Endothelial cell of umbilical vein (primary cell): Measurements from ENCODE around the gene SPRING1. TPM values are rescaled to one million over a fixed set of nuclear protein-coding genes. Genes with fewer than 3 reads are reported as not detected.

Experiments
- BruUV-seq: library from RNA; stranded (reverse); fragments of 400-500 nt; replicated peaks from 2 replicates; lab custom pipeline; 2021; lab: Mats Ljungman, UMichigan
- CTCF ChIA-PET: fragments of 300-600, 350-600 bp; sonication (Branson Sonifier 250); formaldehyde crosslinking; loops from one replicate; lab custom pipeline; 2021; ENCODE audit warnings: antibody characterized with exemption, inconsistent platforms; lab: Charles Lee
- POLR2A ChIA-PET: fragments of 300-600, 350-600 bp; sonication (Branson Sonifier 250); formaldehyde crosslinking; loops from one replicate; lab custom pipeline; 2021; ENCODE audit warnings: antibody characterized with exemption, inconsistent platforms; lab: Charles Lee
- DNase-seq: peaks from one replicate; pipeline ENCODE4 v3.0.0-alpha.2; 2011; ENCODE audit warnings: low read depth, low spot score
- FAIRE-seq: peaks from 2 replicates; lab custom pipeline; 2011; peaks lifted over from hg19 to GRCh38; lab: Jason Lieb, UNC
- H2AFZ ChIP-seq: 2 replicates; pipeline ENCODE4 v1.6.0; 2012; ENCODE audit warnings: low read depth, low read length, control low read depth, inconsistent platforms
- H3K27ac ChIP-seq: 2 replicates; pipeline ENCODE4 v1.5.1; 2011; ENCODE audit warnings: low read depth, mild to moderate bottlenecking, control low read depth, low read length, moderate library complexity; ENCODE audit not compliant: insufficient read depth
- H3K27me3 ChIP-seq, 2 experiments: 2 replicates each; pipeline versions ENCODE4 v1.6.0 to v1.6.1; 2011; ENCODE audit warnings: low read length in 2 of 2, mixed read lengths in 1 of 2; ENCODE audit not compliant: control insufficient read depth in 2 of 2, insufficient read depth in 2 of 2
- H3K36me3 ChIP-seq, 2 experiments: 2 replicates in 1 of 2; 3 replicates in 1 of 2; pipeline ENCODE4 v1.5.1; 2011; ENCODE audit warnings: low read length in 2 of 2, mild to moderate bottlenecking in 1 of 2, moderate library complexity in 1 of 2; ENCODE audit not compliant: control insufficient read depth in 2 of 2, insufficient read depth in 2 of 2; ENCODE audit errors: extremely low read depth in 1 of 2
- H3K4me1 ChIP-seq: 3 replicates; pipeline ENCODE4 v1.5.1; 2011; ENCODE audit warnings: mild to moderate bottlenecking, low read length; ENCODE audit not compliant: control insufficient read depth, insufficient read depth; ENCODE audit errors: extremely low read depth
- H3K4me2 ChIP-seq: 2 replicates; pipeline ENCODE4 v1.6.1; 2011; ENCODE audit warnings: low read length, control low read depth, mixed read lengths; ENCODE audit not compliant: insufficient read depth
- H3K4me3 ChIP-seq, 3 experiments: fragments of 200-600 bp in 1 of 3; sonication (generic), shearing (Covaris generic) in 1 of 3; replicated peaks in 1 of 3; 2 replicates each; pipeline ENCODE4 v1.5.1; 2011 to 2016; ENCODE audit warnings: control low read depth in 3 of 3, low read length in 3 of 3, mild to moderate bottlenecking in 2 of 3, inconsistent platforms in 1 of 3, low read depth in 1 of 3, moderate library complexity in 1 of 3; ENCODE audit not compliant: insufficient read depth in 1 of 3
- H3K79me2 ChIP-seq: 2 replicates; pipeline ENCODE4 v1.6.0; 2012; ENCODE audit warnings: low read length, inconsistent platforms; ENCODE audit not compliant: control insufficient read depth, insufficient read depth
- H3K9ac ChIP-seq: replicated peaks from 2 replicates; pipeline ENCODE3; 2011; ENCODE audit warnings: low read length, control low read depth; ENCODE audit not compliant: insufficient read depth; ENCODE audit errors: extremely low read depth
- H3K9me1 ChIP-seq: replicated peaks from 3 replicates; pipeline ENCODE4 v1.6.0; 2011; ENCODE audit warnings: mild to moderate bottlenecking, low read length; ENCODE audit not compliant: control insufficient read depth, insufficient read depth; ENCODE audit errors: extremely low read depth
- H3K9me3 ChIP-seq: replicated peaks from 2 replicates; pipeline ENCODE4 v1.5.1; 2012; ENCODE audit warnings: low read length, inconsistent platforms; ENCODE audit not compliant: control insufficient read depth, insufficient read depth
- H4K20me1 ChIP-seq: replicated peaks from 2 replicates; pipeline ENCODE3; 2011; ENCODE audit warnings: mild to moderate bottlenecking, low read length; ENCODE audit not compliant: control insufficient read depth, insufficient read depth; ENCODE audit errors: extremely low read depth
- EZH2 ChIP-seq: IDR thresholded peaks from 2 replicates; pipeline ENCODE4 v1.6.1; 2012; ENCODE audit warnings: borderline replicate concordance, low read depth, mild to moderate bottlenecking, moderate library complexity, low read length, inconsistent platforms; ENCODE audit not compliant: severe bottlenecking
- GATA2 ChIP-seq: IDR thresholded peaks from 2 replicates; pipeline ENCODE4 v1.7.0; 2011; ENCODE audit warnings: low read depth, mild to moderate bottlenecking, moderate library complexity, mixed read lengths, low read length; ENCODE audit not compliant: insufficient read length, insufficient read depth
- JUN ChIP-seq: IDR thresholded peaks from 2 replicates; pipeline ENCODE4 v1.6.1; 2011; ENCODE audit warnings: borderline replicate concordance, low read depth; ENCODE audit not compliant: insufficient read length, insufficient read depth
- MYC ChIP-seq: IDR thresholded peaks from one replicate; pipeline ENCODE4 v1.6.1; 2011; ENCODE audit warnings: mild to moderate bottlenecking, low read depth, low read length
- POLR2AphosphoS5 ChIP-seq: IDR thresholded peaks from 2 replicates; pipeline ENCODE4 v1.6.1; 2012; ENCODE audit warnings: low read depth, mild to moderate bottlenecking, control low read depth, low read length, moderate library complexity; ENCODE audit not compliant: insufficient read depth
- dilution Hi-C: fragments of 300-500 bp; cut with MboI; formaldehyde crosslinking; loops from one replicate; pipeline ENCODE4 v1.15.0; 2019; ENCODE audit warnings: low sequenced_read_pairs; ENCODE audit not compliant: extremely low pct_ligation_motif_present
- intact Hi-C: fragments of 100-400 bp; cut with micrococcal nuclease; formaldehyde crosslinking; loops from one replicate; pipeline ENCODE4 v1.10.0; 2022
- polyA plus RNA-seq, 4 experiments: library from polyadenylated mRNA; depleted of rRNA in 3 of 4; stranded (reverse) in 3 of 4; unstranded in 1 of 4; fragments of >200 nt; gene quantifications; 2 replicates each; pipeline versions ENCODE4 v1.2.1 to v1.2.3, GENCODE V29; 2011 to 2012; ENCODE audit warnings: missing spikeins in 1 of 4
- total RNA-seq: library from RNA; stranded (reverse); gene quantifications from 2 replicates; pipeline ENCODE4 v1.2.3, GENCODE V29; 2021
- TF ChIP-seq, protein P1 (sequence below), 2 donors: IDR thresholded peaks; 1 replicate in 1 of 2; 2 replicates in 1 of 2; pipeline ENCODE4 v1.5.1; 2011; ENCODE audit warnings: low read length in 2 of 2, mild to moderate bottlenecking in 2 of 2, moderate library complexity in 2 of 2, control low read depth in 1 of 2, inconsistent platforms in 1 of 2, low read depth in 1 of 2; ENCODE audit not compliant: insufficient read depth in 1 of 2; ENCODE audit errors: extremely low read depth in 1 of 2

Gene SPRING1
- total and polyA plus RNA-seq, 2 donors (not counting 3 experiments of a cell fraction or from before 2014, with no cell fraction given): 17.5 to 40.4 TPM

- Histone ChIP-seq H3K4me1 (no peaks in the 10 kb centered on the region), H3K4me2 (no peak overlapping the region), H3K9ac (no peak overlapping the region), H3K9me3 (no peaks in the 10 kb centered on the region), H3K9me1 (no peaks in the 10 kb centered on the region), H3K36me3 (no peaks in the 10 kb centered on the region), H3K4me3 (no peak overlapping the region), H3K27ac (no peak overlapping the region), H4K20me1 (no peaks in the 10 kb centered on the region), H3K27me3 (no peaks in the 10 kb centered on the region), H2AFZ (no peak overlapping the region), H3K79me2 (no peaks in the 10 kb centered on the region)
- ChIA-PET POLR2A (no interaction called here), CTCF (interaction anchor here (2.7 kb wide), 1 partner anchor 181 kb away, joined by 11 read pairs; no protein-coding TSS in a partner anchor)
- dilution Hi-C loops: no loop called here
- BruUV-seq: no TSS peak
- intact Hi-C loops: loop anchor here (5.0 kb wide), 1 partner anchor 436 kb away; no protein-coding TSS in a partner anchor
- no peak for FAIRE-seq
- TF ChIP-seq EZH2: no peak
- TF ChIP-seq GATA2: no peak
- TF ChIP-seq POLR2AphosphoS5: no peak
- TF ChIP-seq, protein P1, sequence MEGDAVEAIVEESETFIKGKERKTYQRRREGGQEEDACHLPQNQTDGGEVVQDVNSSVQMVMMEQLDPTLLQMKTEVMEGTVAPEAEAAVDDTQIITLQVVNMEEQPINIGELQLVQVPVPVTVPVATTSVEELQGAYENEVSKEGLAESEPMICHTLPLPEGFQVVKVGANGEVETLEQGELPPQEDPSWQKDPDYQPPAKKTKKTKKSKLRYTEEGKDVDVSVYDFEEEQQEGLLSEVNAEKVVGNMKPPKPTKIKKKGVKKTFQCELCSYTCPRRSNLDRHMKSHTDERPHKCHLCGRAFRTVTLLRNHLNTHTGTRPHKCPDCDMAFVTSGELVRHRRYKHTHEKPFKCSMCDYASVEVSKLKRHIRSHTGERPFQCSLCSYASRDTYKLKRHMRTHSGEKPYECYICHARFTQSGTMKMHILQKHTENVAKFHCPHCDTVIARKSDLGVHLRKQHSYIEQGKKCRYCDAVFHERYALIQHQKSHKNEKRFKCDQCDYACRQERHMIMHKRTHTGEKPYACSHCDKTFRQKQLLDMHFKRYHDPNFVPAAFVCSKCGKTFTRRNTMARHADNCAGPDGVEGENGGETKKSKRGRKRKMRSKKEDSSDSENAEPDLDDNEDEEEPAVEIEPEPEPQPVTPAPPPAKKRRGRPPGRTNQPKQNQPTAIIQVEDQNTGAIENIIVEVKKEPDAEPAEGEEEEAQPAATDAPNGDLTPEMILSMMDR (IDR thresholded peaks at IDR 0.05; ENCODE audit: extremely low read depth in 1 of 2, insufficient read depth in 1 of 2, low read depth in 1 of 2, low read length in 2 of 2): no peak
- TF ChIP-seq MYC: no peak
- TF ChIP-seq JUN: no peak
- DNase-seq: no peak
Observed at GRCh38 chr12:116701432-116701831, 36.4 kb downstream of the SPRING1 start.
